Muscle layer of duodenum (tissue), 2 donors: ENCODE measurements around the gene GASK1B.

Experiments
- H3K27ac ChIP-seq: one replicate; pipeline ENCODE4 v1.7.0; 2013; ENCODE audit warnings: mild to moderate bottlenecking, low read length
- H3K27me3 ChIP-seq: one replicate; pipeline ENCODE4 v1.7.0; 2013; ENCODE audit warnings: low read depth, mild to moderate bottlenecking, control low read depth, low read length
- H3K36me3 ChIP-seq, 2 donors: one replicate each; pipeline ENCODE4 v1.7.0; 2013; ENCODE audit warnings: low read length in 2 of 2, control low read depth in 1 of 2, mild to moderate bottlenecking in 1 of 2; ENCODE audit not compliant: insufficient read depth in 2 of 2, control insufficient read depth in 1 of 2
- H3K4me1 ChIP-seq, 2 donors: one replicate each; pipeline ENCODE4 v1.7.0; 2013; ENCODE audit warnings: low read length in 2 of 2, mild to moderate bottlenecking in 2 of 2, control low read depth in 1 of 2, moderate library complexity in 1 of 2; ENCODE audit not compliant: insufficient read depth in 2 of 2, control insufficient read depth in 1 of 2
- H3K4me3 ChIP-seq, 2 donors: one replicate each; pipeline ENCODE4 v1.7.0; 2013; ENCODE audit warnings: low read length in 2 of 2, low read depth in 1 of 2, mild to moderate bottlenecking in 1 of 2
- H3K9me3 ChIP-seq, 2 donors: one replicate each; pipeline ENCODE4 v1.7.0; 2013; ENCODE audit warnings: low read length in 2 of 2, control low read depth in 1 of 2, mild to moderate bottlenecking in 1 of 2; ENCODE audit not compliant: control insufficient read depth in 1 of 2
- donor health status: healthy.

The GASK1B gene

DNA sequence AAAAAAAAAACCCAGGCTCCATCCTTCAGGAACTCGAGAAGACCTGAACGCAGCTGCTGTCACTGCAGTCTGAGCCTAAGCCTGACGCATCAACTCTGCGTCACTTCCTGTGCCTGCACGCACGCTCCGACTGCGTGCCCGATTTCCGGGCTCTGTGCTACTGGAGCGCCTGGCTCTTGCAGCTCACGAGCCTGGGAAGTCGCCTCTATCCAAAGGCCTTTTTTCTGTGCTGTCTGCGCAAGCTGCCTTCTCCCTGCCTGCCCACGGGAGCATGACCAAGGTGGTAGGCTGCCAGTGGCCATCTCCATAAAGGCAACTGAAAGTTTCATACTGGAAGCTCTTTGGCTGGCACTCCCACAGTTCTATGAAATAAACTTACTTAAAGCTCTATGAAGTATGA, 9.9 kb upstream of the GASK1B start:
- H3K4me1 ChIP-seq: no peaks in the 10 kb centered on the region
- H3K4me3 ChIP-seq: no peak overlapping the region
- H3K27ac ChIP-seq: no peak overlapping the region
- H3K36me3 ChIP-seq: no peaks in the 10 kb centered on the region
- no peaks in the 10 kb centered on the region for H3K9me3 ChIP-seq
- no peaks in the 10 kb centered on the region for H3K27me3 ChIP-seq

DNA sequence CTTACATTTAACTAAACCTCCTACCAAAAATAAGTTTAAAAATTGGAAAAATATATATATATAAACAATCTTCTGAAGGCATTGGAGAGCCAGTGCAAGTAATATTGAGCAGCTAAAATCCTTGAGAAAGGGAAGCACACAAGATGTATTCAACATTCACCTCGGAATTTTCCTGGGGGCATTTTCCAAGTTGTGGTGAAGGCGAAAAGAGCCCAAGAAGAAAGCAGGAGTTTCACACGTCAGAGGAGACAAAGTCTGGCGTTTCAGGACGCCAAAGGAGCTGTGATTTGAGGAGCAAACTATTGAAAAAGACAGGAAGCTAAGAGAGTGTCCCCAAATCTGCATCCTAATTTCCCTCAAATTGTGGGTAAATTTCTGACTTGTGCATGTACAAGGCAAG, 9.1 kb upstream of the GASK1B start:
- no peaks in the 10 kb centered on the region for H3K4me1 ChIP-seq
- no peak overlapping the region for H3K4me3 ChIP-seq
- no peaks in the 10 kb centered on the region for H3K36me3 ChIP-seq
- no peaks in the 10 kb centered on the region for H3K9me3 ChIP-seq
- H3K27ac ChIP-seq: no peak overlapping the region
- H3K27me3 ChIP-seq: no peaks in the 10 kb centered on the region

DNA sequence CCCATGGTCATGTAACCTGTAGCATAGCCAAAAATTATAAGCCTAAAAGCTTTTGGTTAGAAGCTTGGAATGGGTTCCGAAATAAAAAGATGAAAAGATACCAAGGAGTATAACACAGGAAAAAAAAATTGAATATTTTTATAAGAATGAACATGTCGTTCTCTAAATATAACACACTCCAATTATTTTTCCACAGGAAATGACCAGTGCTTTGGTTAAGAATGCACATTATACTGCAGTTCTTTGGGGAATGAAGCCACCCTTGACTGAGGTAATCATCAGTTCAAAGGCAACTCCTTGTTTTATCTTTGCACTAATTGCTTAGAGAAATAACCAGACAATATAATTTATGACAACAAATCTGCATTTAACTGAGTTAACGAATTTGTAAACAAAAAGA, 6.6 kb upstream of the GASK1B start:
- Histone ChIP-seq H3K4me1 (no peaks in the 10 kb centered on the region), H3K36me3 (no peaks in the 10 kb centered on the region), H3K4me3 (no peak overlapping the region), H3K27ac (no peak overlapping the region), H3K27me3 (no peaks in the 10 kb centered on the region), H3K9me3 (no peaks in the 10 kb centered on the region)

GRCh38 chr4:158176776-158177175, 4.0 kb upstream of the GASK1B start:
- Histone ChIP-seq H3K36me3 (no peaks in the 10 kb centered on the region), H3K27ac (no peak overlapping the region), H3K4me1 (peaks cover 9 to 11% of the 10 kb centered on the region in 2 donors), H3K27me3 (no peaks in the 10 kb centered on the region), H3K9me3 (no peaks in the 10 kb centered on the region), H3K4me3 (no peak overlapping the region)

GRCh38 chr4:158176108-158176507, 3.3 kb upstream of the GASK1B start:
- Histone ChIP-seq H3K9me3 (no peaks in the 10 kb centered on the region), H3K4me1 (peaks cover 9 to 11% of the 10 kb centered on the region in 2 donors), H3K4me3 (no peak overlapping the region), H3K36me3 (no peaks in the 10 kb centered on the region), H3K27me3 (no peaks in the 10 kb centered on the region), H3K27ac (no peak overlapping the region)

DNA sequence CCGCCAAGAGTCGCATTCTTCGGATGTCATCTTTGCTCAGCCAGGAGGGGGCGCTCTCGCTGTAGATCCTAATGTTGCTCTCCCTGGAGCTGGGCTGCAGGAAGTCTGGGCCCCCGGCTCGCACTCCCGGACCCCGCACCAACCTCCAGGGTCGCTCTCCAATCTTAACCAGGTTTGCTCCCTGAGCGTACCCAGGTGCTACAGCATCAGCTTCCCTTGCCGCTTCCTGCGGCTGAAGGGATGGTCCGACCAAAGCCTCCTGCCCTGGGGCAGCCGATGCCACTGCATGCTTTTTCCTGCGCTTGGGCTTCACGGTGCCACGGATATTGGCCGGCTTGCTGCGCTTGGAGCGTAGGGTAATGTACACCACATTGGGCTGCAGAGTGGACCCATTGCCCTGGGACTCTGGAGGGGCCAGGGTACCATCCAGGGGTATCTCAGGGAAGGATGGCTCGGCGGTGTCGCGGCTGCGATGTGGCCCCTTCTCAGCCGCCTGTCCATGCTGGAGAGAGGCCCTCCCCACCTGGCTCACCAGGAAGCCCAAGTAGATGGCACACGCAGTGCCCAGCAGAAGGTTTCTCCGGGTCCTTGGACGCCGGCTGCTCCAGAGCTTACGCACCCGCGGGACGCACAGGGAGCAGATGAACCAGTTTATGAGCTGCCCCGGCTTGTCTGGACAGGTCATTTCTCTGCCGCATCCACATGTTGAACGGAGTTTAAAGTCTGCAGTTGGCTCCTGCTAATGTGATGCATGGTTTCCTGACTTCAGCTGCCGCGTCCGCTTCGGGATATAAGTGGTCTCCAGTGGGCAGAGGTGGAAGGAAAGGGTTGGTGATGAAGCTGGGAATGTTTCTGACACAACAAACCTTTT, 1.9 kb downstream of the GASK1B start:
- Histone ChIP-seq H3K9me3 (no peaks in the 10 kb centered on the region), H3K4me1 (peaks cover 9 to 17% of the 10 kb centered on the region in 2 donors), H3K4me3 (peak overlapping the region; percentile 68 to 78), H3K36me3 (no peaks in the 10 kb centered on the region), H3K27me3 (no peaks in the 10 kb centered on the region), H3K27ac (peak overlapping the region; percentile 88)

GRCh38 chr4:158169931-158170690, 2.7 kb downstream of the GASK1B start:
- Histone ChIP-seq H3K27ac (peak overlapping the region; percentile 88), H3K36me3 (no peaks in the 10 kb centered on the region), H3K4me1 (peaks cover 9 to 17% of the 10 kb centered on the region in 2 donors)

GRCh38 chr4:158169506-158169905, 3.3 kb downstream of the GASK1B start:
- Histone ChIP-seq H3K36me3 (no peaks in the 10 kb centered on the region), H3K27ac (peak overlapping the region; percentile 88), H3K9me3 (no peaks in the 10 kb centered on the region), H3K4me3 (peak overlapping the region; percentile 68 to 78), H3K4me1 (peaks cover 9 to 17% of the 10 kb centered on the region in 2 donors), H3K27me3 (no peaks in the 10 kb centered on the region)

More at GRCh38 chr4:158169931-158170690, 2.7 kb downstream of the GASK1B start:
- H3K27me3 ChIP-seq: no peaks in the 10 kb centered on the region
- H3K4me3 ChIP-seq: peak overlapping the region; percentile 68 to 78
- no peaks in the 10 kb centered on the region for H3K9me3 ChIP-seq

DNA sequence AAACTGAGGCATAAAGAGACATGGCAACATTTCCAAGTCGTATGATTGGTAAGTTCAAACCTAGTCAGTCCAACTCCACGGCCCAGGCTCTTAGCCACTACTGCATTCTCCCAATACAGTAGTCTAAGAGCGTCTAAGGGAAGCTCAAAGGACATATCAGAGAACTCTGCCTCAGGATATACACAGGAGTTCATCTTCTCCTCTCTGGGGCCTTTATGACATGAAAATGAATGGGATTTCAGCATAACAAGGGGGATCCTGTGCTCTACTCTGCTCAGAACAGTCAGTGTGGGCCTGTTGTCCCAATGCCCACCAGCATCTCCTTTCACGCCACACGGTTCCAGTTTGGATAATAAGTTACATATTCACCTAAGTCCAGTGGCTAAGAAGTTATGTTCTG, 4.2 kb downstream of the GASK1B start:
- Histone ChIP-seq H3K27me3 (no peaks in the 10 kb centered on the region), H3K4me3 (peak overlapping the region; percentile 68 to 78), H3K9me3 (no peaks in the 10 kb centered on the region), H3K4me1 (peaks cover 9 to 17% of the 10 kb centered on the region in 2 donors), H3K27ac (peak overlapping the region; percentile 88), H3K36me3 (no peaks in the 10 kb centered on the region)

GRCh38 chr4:158166701-158167100, 6.1 kb downstream of the GASK1B start:
- Histone ChIP-seq H3K4me1 (peaks cover 0 to 15% of the 10 kb centered on the region in 2 donors), H3K27me3 (no peaks in the 10 kb centered on the region), H3K9me3 (no peaks in the 10 kb centered on the region), H3K36me3 (no peaks in the 10 kb centered on the region), H3K4me3 (peak overlapping the region in 1 of 2 donors; percentile 53), H3K27ac (peak overlapping the region; percentile 42)

GRCh38 chr4:158164768-158165213, 8.0 kb downstream of the GASK1B start:
- H3K4me3 ChIP-seq: peak overlapping the region; percentile 31 to 45
- H3K4me1 ChIP-seq: peaks cover 0 to 11% of the 10 kb centered on the region in 2 donors
- peak overlapping the region; percentile 50 for H3K27ac ChIP-seq
- no peaks in the 10 kb centered on the region for H3K36me3 ChIP-seq
- no peaks in the 10 kb centered on the region for H3K27me3 ChIP-seq
- H3K9me3 ChIP-seq: no peaks in the 10 kb centered on the region
